ENCODE results near the gene CASKIN2. TPM values are rescaled to one million over a fixed set of nuclear protein-coding genes. Genes with fewer than 3 reads are reported as not detected.

Gene CASKIN2
- total RNA-seq, 4 donors from 2014 or later = 5.6 to 26.6 (median 10.2) TPM

DNA sequence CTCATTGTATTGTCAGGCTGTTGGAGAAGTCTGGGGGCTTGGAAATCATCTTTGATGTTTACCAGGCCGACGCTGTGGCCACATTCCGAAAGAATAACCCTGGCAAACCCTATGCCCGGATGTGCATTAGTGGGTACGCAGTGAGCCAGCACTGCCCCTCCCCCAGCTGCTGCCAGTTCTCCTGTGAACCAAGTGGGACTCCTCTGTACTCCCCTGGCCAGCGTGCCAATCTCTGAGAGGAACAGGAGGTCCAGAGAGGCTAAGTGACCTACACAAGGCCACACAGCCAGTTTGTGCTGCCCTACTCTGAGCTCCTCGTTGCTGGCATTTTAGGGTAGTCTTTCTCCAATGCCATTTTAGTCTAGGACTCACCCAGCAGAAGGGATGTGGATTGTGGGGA is 8.3 kb upstream of the CASKIN2 start:
- TF ChIP-seq, protein P1, sequence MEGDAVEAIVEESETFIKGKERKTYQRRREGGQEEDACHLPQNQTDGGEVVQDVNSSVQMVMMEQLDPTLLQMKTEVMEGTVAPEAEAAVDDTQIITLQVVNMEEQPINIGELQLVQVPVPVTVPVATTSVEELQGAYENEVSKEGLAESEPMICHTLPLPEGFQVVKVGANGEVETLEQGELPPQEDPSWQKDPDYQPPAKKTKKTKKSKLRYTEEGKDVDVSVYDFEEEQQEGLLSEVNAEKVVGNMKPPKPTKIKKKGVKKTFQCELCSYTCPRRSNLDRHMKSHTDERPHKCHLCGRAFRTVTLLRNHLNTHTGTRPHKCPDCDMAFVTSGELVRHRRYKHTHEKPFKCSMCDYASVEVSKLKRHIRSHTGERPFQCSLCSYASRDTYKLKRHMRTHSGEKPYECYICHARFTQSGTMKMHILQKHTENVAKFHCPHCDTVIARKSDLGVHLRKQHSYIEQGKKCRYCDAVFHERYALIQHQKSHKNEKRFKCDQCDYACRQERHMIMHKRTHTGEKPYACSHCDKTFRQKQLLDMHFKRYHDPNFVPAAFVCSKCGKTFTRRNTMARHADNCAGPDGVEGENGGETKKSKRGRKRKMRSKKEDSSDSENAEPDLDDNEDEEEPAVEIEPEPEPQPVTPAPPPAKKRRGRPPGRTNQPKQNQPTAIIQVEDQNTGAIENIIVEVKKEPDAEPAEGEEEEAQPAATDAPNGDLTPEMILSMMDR (IDR thresholded peaks at IDR 0.05; ENCODE audit: low read depth) = no peak

DNA sequence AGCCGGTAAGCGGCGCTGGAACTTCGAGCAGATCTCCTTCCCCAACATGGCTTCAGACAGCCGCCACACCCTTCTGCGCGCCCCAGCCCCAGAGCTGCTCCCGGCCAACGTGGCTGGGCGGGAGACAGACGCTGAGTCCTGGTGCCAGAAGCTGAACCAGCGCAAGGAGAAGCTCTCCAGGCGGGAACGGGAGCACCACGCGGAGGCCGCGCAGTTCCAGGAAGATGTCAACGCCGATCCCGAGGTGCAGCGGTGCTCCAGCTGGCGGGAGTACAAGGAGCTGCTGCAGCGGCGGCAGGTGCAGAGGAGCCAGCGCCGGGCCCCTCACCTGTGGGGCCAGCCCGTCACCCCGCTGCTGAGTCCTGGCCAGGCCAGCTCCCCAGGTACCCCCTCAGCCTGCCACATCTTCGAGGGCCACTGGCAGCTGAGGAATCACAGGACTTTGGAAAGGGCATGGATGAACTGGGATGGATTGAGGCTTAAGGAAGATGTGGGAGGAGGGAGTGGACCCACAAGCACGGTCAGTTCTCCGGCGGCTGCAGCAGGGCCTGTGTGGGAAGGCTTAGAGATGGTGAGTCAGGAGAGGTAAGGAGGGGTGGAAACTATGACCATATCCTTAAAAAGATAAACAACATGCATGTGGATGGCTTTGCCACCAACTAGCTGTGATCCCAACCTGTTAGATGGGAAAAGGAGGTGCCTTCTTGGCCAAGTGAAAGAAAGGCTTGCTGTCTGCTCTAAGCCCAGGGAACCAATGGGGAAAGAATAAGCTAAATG is 6.8 kb upstream of the CASKIN2 start:
- TF ChIP-seq, protein P1 (IDR thresholded peaks at IDR 0.05; ENCODE audit: low read depth) = no peak

DNA sequence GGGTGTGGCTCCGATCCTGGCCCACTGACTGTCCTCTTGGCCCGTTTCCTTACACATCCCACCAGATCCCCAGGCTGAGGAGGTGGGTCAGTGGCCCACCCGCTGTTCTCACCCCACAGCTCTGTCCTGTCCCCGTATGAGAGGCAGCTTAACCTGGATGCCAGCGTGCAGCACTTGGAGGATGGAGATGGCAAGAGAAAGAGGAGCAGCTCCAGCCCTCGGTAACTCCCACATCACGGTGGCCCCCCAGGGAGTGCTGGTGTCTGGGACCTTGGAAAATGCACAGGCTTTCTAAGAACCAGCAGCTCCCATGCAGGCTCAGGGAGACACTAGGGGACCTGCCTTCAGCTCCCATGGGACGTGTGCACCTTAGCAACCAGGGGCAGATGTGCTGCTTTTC is 6.0 kb upstream of the CASKIN2 start:
- TF ChIP-seq, protein P1 (IDR thresholded peaks at IDR 0.05; ENCODE audit: low read depth) = no peak

DNA sequence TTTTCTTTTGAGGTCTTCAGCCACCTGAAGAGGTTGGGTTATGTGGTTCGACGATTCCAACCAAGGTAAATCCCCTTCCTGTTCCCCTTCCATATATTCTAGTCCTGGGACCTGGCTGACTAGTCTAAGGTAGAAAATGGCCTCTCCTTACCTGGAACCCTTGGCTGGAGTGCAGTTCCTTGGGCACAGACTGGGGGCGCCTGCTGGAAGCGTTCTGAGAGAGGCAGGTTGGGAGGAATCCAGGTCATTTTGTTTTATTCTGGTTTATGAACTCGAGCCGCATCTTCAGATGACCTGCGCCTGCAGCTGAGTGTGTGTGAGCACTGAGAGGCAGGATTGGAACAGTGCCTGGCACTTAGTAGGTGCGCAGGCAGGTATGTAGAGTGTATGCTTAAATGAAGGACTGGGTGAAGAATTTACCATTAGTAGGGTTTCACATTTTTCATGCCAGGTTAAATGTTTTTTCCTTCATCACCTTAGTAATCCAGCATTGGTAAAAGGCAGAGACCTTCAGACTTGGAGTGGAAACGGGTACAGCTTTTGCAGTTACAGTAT is 3.7 kb upstream of the CASKIN2 start:
- TF ChIP-seq, protein P1 (IDR thresholded peaks at IDR 0.05; ENCODE audit: low read depth) = no peak

DNA sequence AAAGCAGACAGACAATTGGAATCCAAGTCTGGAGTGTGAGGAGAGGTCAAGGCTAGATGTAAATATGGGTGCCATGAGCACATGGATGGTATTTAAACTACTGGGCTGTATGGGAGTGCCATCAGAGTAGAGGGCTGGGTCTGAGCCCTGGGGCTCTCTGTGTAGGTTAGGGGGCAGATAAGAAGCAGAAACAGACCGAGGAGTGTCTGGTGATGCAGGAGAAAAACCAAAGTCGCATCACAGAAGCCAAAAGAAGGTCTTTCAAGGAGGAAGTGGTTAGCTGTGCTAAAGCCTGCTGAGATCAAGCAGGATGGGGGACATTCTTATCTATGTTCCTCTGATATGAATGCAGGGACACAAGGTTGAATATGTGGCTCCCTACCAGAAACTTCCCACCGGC is 2.9 kb upstream of the CASKIN2 start:
- TF ChIP-seq, protein P1 (IDR thresholded peaks at IDR 0.05; ENCODE audit: low read depth) = no peak

DNA sequence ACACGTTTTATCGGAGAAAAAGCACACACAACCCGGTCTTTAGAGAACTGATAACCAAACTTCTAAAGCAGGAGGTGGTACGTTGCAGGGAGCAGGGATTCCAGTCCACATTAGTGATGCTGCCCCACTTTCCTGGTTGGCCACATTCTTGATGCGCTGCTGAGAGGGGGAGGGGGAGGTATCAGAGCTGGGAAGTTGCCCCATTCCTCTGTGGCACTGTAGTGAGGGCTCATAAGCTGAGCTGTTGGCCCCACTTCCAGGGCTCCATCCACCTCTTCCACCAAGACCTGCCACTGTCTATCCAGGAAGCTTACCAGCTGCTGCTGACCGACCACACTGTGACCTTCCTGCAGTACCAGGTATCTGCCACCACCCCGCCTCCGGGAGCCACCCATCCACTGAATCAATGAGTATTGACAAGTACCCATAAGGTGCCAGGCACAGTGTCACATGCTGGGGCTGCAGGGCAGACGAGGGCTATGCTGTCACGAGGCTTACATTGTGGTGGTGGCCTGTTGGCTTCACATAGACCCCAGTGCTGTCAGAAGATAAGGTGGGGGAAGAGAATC is 2.0 kb upstream of the CASKIN2 start:
- TF ChIP-seq, protein P1 (IDR thresholded peaks at IDR 0.05; ENCODE audit: low read depth) = no peak

DNA sequence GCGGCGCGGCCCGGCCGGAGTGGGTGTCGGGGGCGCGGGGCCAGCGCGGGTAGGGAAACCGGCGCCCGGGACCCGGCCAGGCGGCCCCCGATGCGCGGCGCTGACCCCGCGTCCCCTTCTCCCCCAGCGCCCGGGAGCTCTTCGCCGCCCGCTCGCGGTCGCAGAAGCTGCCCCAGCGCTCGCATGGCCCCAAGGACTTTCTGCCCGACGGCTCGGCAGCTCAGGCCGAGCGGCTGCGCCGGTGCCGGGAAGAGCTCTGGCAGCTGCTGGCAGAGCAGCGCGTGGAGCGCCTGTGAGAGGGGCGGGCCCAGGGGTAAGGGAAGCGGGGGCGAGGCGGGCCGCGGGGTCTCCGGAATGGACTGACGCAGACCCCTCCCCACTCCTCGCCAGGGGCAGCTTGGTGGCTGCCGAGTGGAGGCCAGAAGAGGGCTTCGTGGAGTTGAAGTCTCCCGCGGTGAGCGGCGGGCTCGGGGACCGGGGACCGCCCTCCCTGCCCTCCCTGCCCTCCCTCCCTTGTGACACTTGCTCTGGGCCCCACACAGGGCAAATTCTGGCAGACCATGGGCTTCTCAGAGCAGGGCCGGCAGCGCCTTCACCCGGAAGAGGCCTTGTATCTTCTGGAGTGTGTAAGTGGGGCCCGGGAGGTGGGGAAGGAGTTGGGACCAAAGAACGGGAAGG is 1.4 kb upstream of the CASKIN2 start:
- TF ChIP-seq, protein P1 (IDR thresholded peaks at IDR 0.05; ENCODE audit: low read depth) = no peak
